ENCODE measurements around the gene DRD2.

- TF ChIP-seq CTCF (IDR thresholded peaks at IDR 0.05; ENCODE audit: borderline replicate concordance, extremely low read depth, low read length, poor library complexity, severe bottlenecking), result no peak
- TF ChIP-seq EZH2 (IDR thresholded peaks at IDR 0.05; ENCODE audit: borderline replicate concordance, low read depth, low read length, severe bottlenecking), result no peak
Observed at GRCh38 chr11:113494021-113494420, 18.8 kb upstream of the DRD2 start.

All from DND-41 (cell line).